ENCODE measurements around the gene CTNNA2.

DNA sequence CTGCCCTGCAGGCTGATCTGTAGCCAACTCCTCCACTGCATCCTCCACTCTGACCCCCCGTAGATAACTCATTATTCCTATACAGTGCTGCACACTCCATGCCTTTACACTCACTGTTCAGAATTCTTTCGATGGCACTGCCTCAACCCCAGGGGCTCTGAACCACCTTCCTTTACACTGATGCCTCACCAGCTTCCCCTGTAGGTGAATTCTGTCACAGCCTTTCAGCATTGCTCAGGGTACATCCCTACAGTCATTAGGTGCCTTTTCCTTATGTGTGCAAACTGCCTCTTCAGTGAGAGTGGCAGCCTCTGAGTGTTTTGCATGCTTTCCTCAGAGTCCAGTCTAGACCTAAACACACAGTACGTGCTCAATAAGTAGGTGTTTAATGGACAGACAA lies 472.3 kb downstream of the CTNNA2 start:
- TF ChIP-seq, protein P1, sequence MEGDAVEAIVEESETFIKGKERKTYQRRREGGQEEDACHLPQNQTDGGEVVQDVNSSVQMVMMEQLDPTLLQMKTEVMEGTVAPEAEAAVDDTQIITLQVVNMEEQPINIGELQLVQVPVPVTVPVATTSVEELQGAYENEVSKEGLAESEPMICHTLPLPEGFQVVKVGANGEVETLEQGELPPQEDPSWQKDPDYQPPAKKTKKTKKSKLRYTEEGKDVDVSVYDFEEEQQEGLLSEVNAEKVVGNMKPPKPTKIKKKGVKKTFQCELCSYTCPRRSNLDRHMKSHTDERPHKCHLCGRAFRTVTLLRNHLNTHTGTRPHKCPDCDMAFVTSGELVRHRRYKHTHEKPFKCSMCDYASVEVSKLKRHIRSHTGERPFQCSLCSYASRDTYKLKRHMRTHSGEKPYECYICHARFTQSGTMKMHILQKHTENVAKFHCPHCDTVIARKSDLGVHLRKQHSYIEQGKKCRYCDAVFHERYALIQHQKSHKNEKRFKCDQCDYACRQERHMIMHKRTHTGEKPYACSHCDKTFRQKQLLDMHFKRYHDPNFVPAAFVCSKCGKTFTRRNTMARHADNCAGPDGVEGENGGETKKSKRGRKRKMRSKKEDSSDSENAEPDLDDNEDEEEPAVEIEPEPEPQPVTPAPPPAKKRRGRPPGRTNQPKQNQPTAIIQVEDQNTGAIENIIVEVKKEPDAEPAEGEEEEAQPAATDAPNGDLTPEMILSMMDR (IDR thresholded peaks at IDR 0.05; ENCODE audit: borderline replicate concordance, extremely low read depth, low read length, poor library complexity, severe bottlenecking) = no peak
- TF ChIP-seq EZH2 (IDR thresholded peaks at IDR 0.05; ENCODE audit: borderline replicate concordance, low read depth, low read length, severe bottlenecking) = no peak
